Panc1 (cell line): ENCODE results near the gene MAFB.

Experiments
- POLR2AphosphoS5 ChIP-seq: IDR thresholded peaks from 2 replicates; pipeline ENCODE4 v1.6.1; 2012; ENCODE audit warnings: mild to moderate bottlenecking, low read depth, low read length, moderate library complexity
- SIN3A ChIP-seq: IDR thresholded peaks from 2 replicates; pipeline ENCODE4 v1.6.1; 2012; ENCODE audit warnings: low read depth, mild to moderate bottlenecking, low read length, moderate library complexity, borderline replicate concordance; ENCODE audit not compliant: insufficient read depth
- TCF7L2 ChIP-seq: IDR thresholded peaks from 2 replicates; pipeline ENCODE4 v1.6.1; 2011; ENCODE audit warnings: mild to moderate bottlenecking, low read depth, low read length, inconsistent platforms
- TF ChIP-seq, protein P1 (sequence below): fragments of 450-650 bp; IDR thresholded peaks from 2 replicates; pipeline ENCODE4 v1.5.1; 2017; ENCODE audit warnings: mild to moderate bottlenecking
- TF ChIP-seq, protein P2 (sequence below), 2 experiments: IDR thresholded peaks; 2 replicates each; pipeline ENCODE4 v1.6.1; 2011 to 2012; ENCODE audit warnings: low read depth in 2 of 2, control low read depth in 1 of 2, low read length in 1 of 2, mild to moderate bottlenecking in 1 of 2, moderate library complexity in 1 of 2; ENCODE audit not compliant: insufficient read depth in 1 of 2

DNA sequence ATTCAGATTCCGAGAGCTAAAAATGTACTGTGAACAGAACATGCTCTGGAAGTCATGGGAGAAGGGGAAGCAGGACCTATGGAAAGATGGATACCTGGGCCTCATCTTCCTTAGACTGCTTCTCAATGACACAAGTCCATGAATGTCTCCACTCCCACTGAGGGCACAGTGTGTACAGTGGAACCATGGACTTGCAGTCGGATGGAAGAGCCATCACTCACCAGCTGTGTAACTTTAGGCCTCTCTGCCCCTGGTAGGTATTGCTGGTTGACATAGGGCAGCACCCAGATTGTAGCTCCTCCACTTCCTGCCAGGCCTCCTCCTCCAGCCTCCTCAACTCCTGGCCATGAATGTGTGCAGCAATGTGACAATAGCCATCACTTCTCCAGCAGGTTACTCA lies 52.5 kb downstream of the MAFB start:
- TF ChIP-seq SIN3A (no peak), POLR2AphosphoS5 (no peak), TCF7L2 (no peak)
- TF ChIP-seq, protein P1, sequence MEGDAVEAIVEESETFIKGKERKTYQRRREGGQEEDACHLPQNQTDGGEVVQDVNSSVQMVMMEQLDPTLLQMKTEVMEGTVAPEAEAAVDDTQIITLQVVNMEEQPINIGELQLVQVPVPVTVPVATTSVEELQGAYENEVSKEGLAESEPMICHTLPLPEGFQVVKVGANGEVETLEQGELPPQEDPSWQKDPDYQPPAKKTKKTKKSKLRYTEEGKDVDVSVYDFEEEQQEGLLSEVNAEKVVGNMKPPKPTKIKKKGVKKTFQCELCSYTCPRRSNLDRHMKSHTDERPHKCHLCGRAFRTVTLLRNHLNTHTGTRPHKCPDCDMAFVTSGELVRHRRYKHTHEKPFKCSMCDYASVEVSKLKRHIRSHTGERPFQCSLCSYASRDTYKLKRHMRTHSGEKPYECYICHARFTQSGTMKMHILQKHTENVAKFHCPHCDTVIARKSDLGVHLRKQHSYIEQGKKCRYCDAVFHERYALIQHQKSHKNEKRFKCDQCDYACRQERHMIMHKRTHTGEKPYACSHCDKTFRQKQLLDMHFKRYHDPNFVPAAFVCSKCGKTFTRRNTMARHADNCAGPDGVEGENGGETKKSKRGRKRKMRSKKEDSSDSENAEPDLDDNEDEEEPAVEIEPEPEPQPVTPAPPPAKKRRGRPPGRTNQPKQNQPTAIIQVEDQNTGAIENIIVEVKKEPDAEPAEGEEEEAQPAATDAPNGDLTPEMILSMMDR: no peak
- TF ChIP-seq, protein P2, sequence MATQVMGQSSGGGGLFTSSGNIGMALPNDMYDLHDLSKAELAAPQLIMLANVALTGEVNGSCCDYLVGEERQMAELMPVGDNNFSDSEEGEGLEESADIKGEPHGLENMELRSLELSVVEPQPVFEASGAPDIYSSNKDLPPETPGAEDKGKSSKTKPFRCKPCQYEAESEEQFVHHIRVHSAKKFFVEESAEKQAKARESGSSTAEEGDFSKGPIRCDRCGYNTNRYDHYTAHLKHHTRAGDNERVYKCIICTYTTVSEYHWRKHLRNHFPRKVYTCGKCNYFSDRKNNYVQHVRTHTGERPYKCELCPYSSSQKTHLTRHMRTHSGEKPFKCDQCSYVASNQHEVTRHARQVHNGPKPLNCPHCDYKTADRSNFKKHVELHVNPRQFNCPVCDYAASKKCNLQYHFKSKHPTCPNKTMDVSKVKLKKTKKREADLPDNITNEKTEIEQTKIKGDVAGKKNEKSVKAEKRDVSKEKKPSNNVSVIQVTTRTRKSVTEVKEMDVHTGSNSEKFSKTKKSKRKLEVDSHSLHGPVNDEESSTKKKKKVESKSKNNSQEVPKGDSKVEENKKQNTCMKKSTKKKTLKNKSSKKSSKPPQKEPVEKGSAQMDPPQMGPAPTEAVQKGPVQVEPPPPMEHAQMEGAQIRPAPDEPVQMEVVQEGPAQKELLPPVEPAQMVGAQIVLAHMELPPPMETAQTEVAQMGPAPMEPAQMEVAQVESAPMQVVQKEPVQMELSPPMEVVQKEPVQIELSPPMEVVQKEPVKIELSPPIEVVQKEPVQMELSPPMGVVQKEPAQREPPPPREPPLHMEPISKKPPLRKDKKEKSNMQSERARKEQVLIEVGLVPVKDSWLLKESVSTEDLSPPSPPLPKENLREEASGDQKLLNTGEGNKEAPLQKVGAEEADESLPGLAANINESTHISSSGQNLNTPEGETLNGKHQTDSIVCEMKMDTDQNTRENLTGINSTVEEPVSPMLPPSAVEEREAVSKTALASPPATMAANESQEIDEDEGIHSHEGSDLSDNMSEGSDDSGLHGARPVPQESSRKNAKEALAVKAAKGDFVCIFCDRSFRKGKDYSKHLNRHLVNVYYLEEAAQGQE (IDR thresholded peaks at IDR 0.05; ENCODE audit: insufficient read depth in 1 of 2, low read depth in 2 of 2, low read length in 1 of 2): no peak
